ENCODE data around the gene SETD3.

DNA sequence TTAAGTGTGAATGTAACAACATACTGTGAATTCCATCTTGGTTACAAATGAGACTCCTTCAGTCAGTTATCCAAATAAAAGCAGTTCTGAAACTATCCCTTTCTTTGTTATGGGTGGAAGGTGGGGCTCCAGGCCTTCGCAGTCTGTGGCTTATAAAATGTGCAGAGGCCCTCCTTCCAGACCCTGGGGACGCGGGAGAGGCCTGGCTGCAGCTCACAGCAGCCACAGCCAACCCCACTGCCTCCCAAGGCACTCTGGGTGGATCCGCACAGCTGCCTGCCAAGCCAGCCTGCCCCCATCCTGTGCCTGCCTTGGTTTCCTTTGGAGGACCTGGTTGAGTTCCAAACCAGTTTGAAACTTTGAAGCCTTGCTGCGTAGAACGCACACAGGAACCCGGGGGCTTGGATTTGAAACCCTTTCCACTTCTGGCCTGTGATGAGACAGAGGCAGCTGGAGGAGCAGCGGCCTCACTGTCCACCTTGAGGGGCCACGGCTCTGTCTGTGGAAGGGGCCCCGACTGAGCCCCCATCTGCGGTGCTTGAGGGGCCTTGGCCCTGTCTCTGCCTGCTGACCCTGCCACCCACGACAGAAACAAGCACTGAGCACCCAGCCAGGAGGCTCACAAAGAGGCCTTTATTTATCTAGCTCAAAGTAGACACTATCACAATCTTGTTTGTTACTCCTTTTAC is 30.9 kb upstream of the SETD3 start:
- TF ChIP-seq EZH2 (IDR thresholded peaks at IDR 0.05; ENCODE audit: insufficient read depth, poor library complexity, severe bottlenecking) (no peak), EZH2phosphoT487 (IDR thresholded peaks at IDR 0.05; ENCODE audit: insufficient read depth, low read depth) (no peak)

Data from GM23248 (cell line).